Activated T-cell treated with anti-CD3 and anti-CD28 coated beads for 48 hours (primary cell): ENCODE measurements around the gene FOXC1.

ENCODE experiments used
- DNase-seq: peaks from one replicate; pipeline ENCODE4 v3.0.0-alpha.2; 2020; ENCODE audit warnings: low read depth

FOXC1 gene

GRCh38 chr6:1584996-1585668 lies 24.6 kb upstream of the FOXC1 start:
- no peak for DNase-seq

GRCh38 chr6:1585669-1586049 lies 24.1 kb upstream of the FOXC1 start:
- DNase-seq = no peak

- DNase-seq = no peak
Measured at GRCh38 chr6:1586256-1586655, 23.5 kb upstream of the FOXC1 start.

- no peak for DNase-seq
Measured at GRCh38 chr6:1586861-1587450, 22.8 kb upstream of the FOXC1 start.

GRCh38 chr6:1587546-1587945 lies 22.2 kb upstream of the FOXC1 start:
- DNase-seq = no peak

GRCh38 chr6:1587977-1588376 lies 21.7 kb upstream of the FOXC1 start:
- no peak for DNase-seq

GRCh38 chr6:1589208-1589607 lies 20.5 kb upstream of the FOXC1 start:
- DNase-seq = no peak

- no peak for DNase-seq
Measured at GRCh38 chr6:1590580-1590979, 19.1 kb upstream of the FOXC1 start.

- DNase-seq = no peak
Measured at GRCh38 chr6:1591243-1591642, 18.5 kb upstream of the FOXC1 start.

GRCh38 chr6:1591926-1592325 lies 17.8 kb upstream of the FOXC1 start:
- no peak for DNase-seq

GRCh38 chr6:1592852-1593251 lies 16.9 kb upstream of the FOXC1 start:
- DNase-seq = no peak

GRCh38 chr6:1593286-1593957 lies 16.3 kb upstream of the FOXC1 start:
- DNase-seq = no peak

GRCh38 chr6:1593958-1594314 lies 15.8 kb upstream of the FOXC1 start:
- no peak for DNase-seq

GRCh38 chr6:1594445-1595200 lies 15.1 kb upstream of the FOXC1 start:
- DNase-seq = no peak

- DNase-seq = no peak
Measured at GRCh38 chr6:1595271-1596087, 14.2 kb upstream of the FOXC1 start.

GRCh38 chr6:1596088-1596852 lies 13.4 kb upstream of the FOXC1 start:
- DNase-seq = peak; percentile 53

GRCh38 chr6:1597121-1597744 lies 12.5 kb upstream of the FOXC1 start:
- DNase-seq = no peak

- DNase-seq = no peak
Measured at GRCh38 chr6:1597924-1598323, 11.8 kb upstream of the FOXC1 start.

GRCh38 chr6:1598433-1598832 lies 11.3 kb upstream of the FOXC1 start:
- no peak for DNase-seq

- DNase-seq = no peak
Measured at GRCh38 chr6:1598886-1599285, 10.8 kb upstream of the FOXC1 start.

GRCh38 chr6:1599469-1599868 lies 10.2 kb upstream of the FOXC1 start:
- DNase-seq = no peak
